Ascending aorta (tissue), 2 donors: Measurements from ENCODE around the gene ADCY7. TPM values are rescaled to one million over a fixed set of nuclear protein-coding genes. Genes with fewer than 3 reads are reported as not detected.

ENCODE experiments used
- DNase-seq, 2 donors: peaks; one replicate each; pipeline ENCODE4 v3.0.0-alpha.2; 2019; ENCODE audit warnings: low spot score in 2 of 2
- H3K27ac ChIP-seq, 2 donors: fragments of 200-600 bp; sonication (generic); one replicate each; pipeline ENCODE4 v1.5.1; 2016 to 2017; ENCODE audit warnings: mild to moderate bottlenecking in 1 of 2
- H3K27me3 ChIP-seq: fragments of 200-600 bp; sonication (generic); one replicate; pipeline ENCODE4 v1.5.1; 2017
- H3K36me3 ChIP-seq, 2 donors: fragments of 200-600 bp; sonication (generic); one replicate each; pipeline ENCODE4 v1.5.1; 2016
- H3K4me1 ChIP-seq, 2 donors: fragments of 200-600 bp; sonication (generic); one replicate each; pipeline ENCODE4 v1.5.1; 2016 to 2017; ENCODE audit warnings: mild to moderate bottlenecking in 1 of 2
- H3K4me3 ChIP-seq, 2 donors: fragments of 200-600 bp; sonication (generic); one replicate each; pipeline ENCODE4 v1.5.1; 2016 to 2017; ENCODE audit warnings: mild to moderate bottlenecking in 1 of 2
- H3K9me3 ChIP-seq, 2 donors: fragments of 200-600 bp; sonication (generic); one replicate each; pipeline ENCODE4 v1.5.1; 2016
- CTCF ChIP-seq, 3 experiments: fragments of 200-600 bp in 2 of 3; fragments of 450-650 bp in 1 of 3; sonication (generic) in 2 of 3; IDR thresholded peaks; one replicate each; pipeline ENCODE4 v1.5.1; 2016 to 2019; ENCODE audit warnings: antibody characterized with exemption in 3 of 3, mild to moderate bottlenecking in 1 of 3, moderate library complexity in 1 of 3
- intact Hi-C: fragments of 100-400 bp; cut with DNase I; formaldehyde crosslinking; loops from one replicate; pipeline ENCODE4 v1.15.1; 2023
- total RNA-seq: library from RNA; depleted of rRNA; stranded (reverse); fragments of >200 nt; gene quantifications from one replicate; pipeline ENCODE4 v1.1.0, GENCODE V29; 2016

The ADCY7 gene
- total RNA-seq, 1 donor from 2014 or later, result 8.2 TPM

GRCh38 chr16:50282010-50282538 lies 15.7 kb downstream of the ADCY7 start:
- intact Hi-C loops, result no loop called here
- H3K9me3 ChIP-seq, result no peaks in the 10 kb centered on the region
- peaks cover 0 to 4% of the 10 kb centered on the region in 2 donors for H3K4me1 ChIP-seq
- peak; percentile 61 to 84 for DNase-seq
- no peaks in the 10 kb centered on the region for H3K36me3 ChIP-seq
- H3K27ac ChIP-seq, result peak overlapping the region in 1 of 2 donors; percentile 37
- no peak for TF ChIP-seq CTCF (IDR thresholded peaks at IDR 0.05)
- no peaks in the 10 kb centered on the region for H3K27me3 ChIP-seq
- no peak overlapping the region for H3K4me3 ChIP-seq

- Histone ChIP-seq H3K4me3 (no peak overlapping the region), H3K4me1 (peaks cover 0 to 4% of the 10 kb centered on the region in 2 donors), H3K27me3 (no peaks in the 10 kb centered on the region), H3K36me3 (no peaks in the 10 kb centered on the region), H3K9me3 (no peaks in the 10 kb centered on the region), H3K27ac (no peak overlapping the region)
- intact Hi-C loops, result no loop called here
- no peak for DNase-seq
- no peak for TF ChIP-seq CTCF (IDR thresholded peaks at IDR 0.05)
These were observed 16.7 kb downstream of the ADCY7 start for GRCh38 chr16:50282955-50283631.

- Histone ChIP-seq H3K4me1 (peaks cover 0 to 4% of the 10 kb centered on the region in 2 donors), H3K9me3 (no peaks in the 10 kb centered on the region), H3K4me3 (no peak overlapping the region), H3K27me3 (no peaks in the 10 kb centered on the region), H3K27ac (no peak overlapping the region), H3K36me3 (no peaks in the 10 kb centered on the region)
- DNase-seq, result no peak
- intact Hi-C loops, result no loop called here
- no peak for TF ChIP-seq CTCF (IDR thresholded peaks at IDR 0.05)
These were observed 18.0 kb downstream of the ADCY7 start for GRCh38 chr16:50284131-50284911.

- intact Hi-C loops, result no loop called here
- H3K4me1 ChIP-seq, result peaks cover 0 to 4% of the 10 kb centered on the region in 2 donors
- H3K27ac ChIP-seq, result no peak overlapping the region
- no peak for DNase-seq
- no peak for TF ChIP-seq CTCF (IDR thresholded peaks at IDR 0.05)
- no peak overlapping the region for H3K4me3 ChIP-seq
- H3K9me3 ChIP-seq, result no peaks in the 10 kb centered on the region
- H3K27me3 ChIP-seq, result no peaks in the 10 kb centered on the region
- peaks cover 0 to 3% of the 10 kb centered on the region in 2 donors for H3K36me3 ChIP-seq
These were observed 19.2 kb downstream of the ADCY7 start for GRCh38 chr16:50285406-50286003.

GRCh38 chr16:50286681-50287080 lies 20.3 kb downstream of the ADCY7 start:
- peaks cover 0 to 2% of the 10 kb centered on the region in 2 donors for H3K4me1 ChIP-seq
- no peaks in the 10 kb centered on the region for H3K9me3 ChIP-seq
- peaks cover 0 to 10% of the 10 kb centered on the region in 2 donors for H3K36me3 ChIP-seq
- H3K27me3 ChIP-seq, result no peaks in the 10 kb centered on the region
- H3K27ac ChIP-seq, result no peak overlapping the region
- intact Hi-C loops, result no loop called here
- DNase-seq, result no peak
- TF ChIP-seq CTCF (IDR thresholded peaks at IDR 0.05), result no peak
- no peak overlapping the region for H3K4me3 ChIP-seq
